HFFc6 (cell line): ENCODE results near the gene VWA3A. TPM values are rescaled to one million over a fixed set of nuclear protein-coding genes. Genes with fewer than 3 reads are reported as not detected.

Experiments used
- DNase-seq: peaks from one replicate; pipeline ENCODE4 v3.0.0-alpha.2; 2018
- H3K27ac Mint-ChIP-seq: 2 replicates; pipeline ENCODE4 v1.8.0; 2020; ENCODE audit warnings: mild to moderate bottlenecking, mixed read lengths
- H3K27me3 Mint-ChIP-seq: 2 replicates; pipeline ENCODE4 v1.8.0; 2021; ENCODE audit warnings: mild to moderate bottlenecking, moderate library complexity, mixed read lengths; ENCODE audit not compliant: insufficient read depth
- H3K36me3 Mint-ChIP-seq: 2 replicates; pipeline ENCODE4 v1.8.0; 2021; ENCODE audit warnings: low read depth, mixed read lengths
- H3K4me1 Mint-ChIP-seq: 2 replicates; pipeline ENCODE4 v1.8.0; 2020; ENCODE audit warnings: low read depth, mixed read lengths
- H3K4me3 Mint-ChIP-seq: 2 replicates; pipeline ENCODE4 v1.8.0; 2020; ENCODE audit warnings: mild to moderate bottlenecking, moderate library complexity, mixed read lengths
- H3K9me3 Mint-ChIP-seq: 2 replicates; pipeline ENCODE4 v1.8.0; 2020; ENCODE audit warnings: mild to moderate bottlenecking, mixed read lengths
- total RNA-seq, 6 experiments: library from RNA; stranded (reverse); fragmentation: NEBNext Ultra II Directional; extraction: Animal tissue kit (Norgen Biotek cat#: 25700); gene quantifications; 2 replicates in 1 of 6; 3 replicates in 5 of 6; pipeline ENCODE4 v1.2.3, GENCODE V29; 2021
- TF ChIP-seq, protein P1 (sequence below): fragments of 200-600 bp; sonication (generic); IDR thresholded peaks from 2 replicates; pipeline ENCODE4 v1.5.0; 2021; ENCODE audit warnings: antibody characterized with exemption, mild to moderate bottlenecking

The VWA3A gene
- total RNA-seq, 6 experiments from 2014 or later = 0.09 to 0.41 TPM; not detected in 4

DNA sequence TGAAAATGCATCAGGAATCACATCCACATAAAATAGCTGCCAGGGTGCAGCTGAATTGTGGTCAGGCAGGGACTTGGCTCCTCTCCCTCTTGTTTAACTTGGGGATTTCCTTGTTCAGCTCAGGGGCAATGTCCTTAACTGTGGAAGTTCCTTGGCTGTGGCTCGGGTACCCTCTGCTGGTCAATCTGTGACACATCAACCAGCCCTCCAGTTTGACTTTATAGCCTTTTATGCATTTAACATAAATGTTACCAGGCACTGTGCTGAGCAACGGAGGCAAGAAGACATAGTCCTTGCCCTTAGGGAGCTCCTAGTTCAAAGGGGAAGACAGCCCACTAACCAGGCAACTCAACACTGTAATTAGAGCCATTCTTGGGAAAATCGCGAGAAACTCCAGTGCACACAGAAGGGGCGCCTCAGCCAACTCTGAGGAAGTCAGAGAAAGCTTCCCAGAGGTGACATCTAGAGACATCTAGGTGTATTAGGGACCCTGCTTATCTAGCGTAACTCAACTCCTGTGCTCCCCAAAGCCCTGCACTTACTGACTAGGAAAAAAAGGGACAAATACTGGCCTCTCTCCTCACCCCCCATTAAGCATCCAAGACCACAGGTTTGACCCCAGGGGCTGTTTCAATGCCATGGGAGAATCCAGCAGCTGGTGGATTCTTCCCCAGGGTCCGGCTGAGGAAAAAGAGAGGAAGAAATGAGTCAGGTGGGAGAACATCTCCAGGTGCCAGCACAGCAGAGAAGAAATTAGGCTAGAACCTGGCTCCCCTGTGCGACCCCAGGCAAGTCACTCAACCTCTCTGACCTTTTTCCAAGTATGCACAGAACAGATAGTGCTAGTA is 96.5 kb downstream of the VWA3A start:
- peak; percentile 82 for DNase-seq
- no peak overlapping the region for H3K27ac Mint-ChIP-seq
- peaks cover 5% of the 10 kb centered on the region for H3K27me3 Mint-ChIP-seq
- TF ChIP-seq, protein P1, sequence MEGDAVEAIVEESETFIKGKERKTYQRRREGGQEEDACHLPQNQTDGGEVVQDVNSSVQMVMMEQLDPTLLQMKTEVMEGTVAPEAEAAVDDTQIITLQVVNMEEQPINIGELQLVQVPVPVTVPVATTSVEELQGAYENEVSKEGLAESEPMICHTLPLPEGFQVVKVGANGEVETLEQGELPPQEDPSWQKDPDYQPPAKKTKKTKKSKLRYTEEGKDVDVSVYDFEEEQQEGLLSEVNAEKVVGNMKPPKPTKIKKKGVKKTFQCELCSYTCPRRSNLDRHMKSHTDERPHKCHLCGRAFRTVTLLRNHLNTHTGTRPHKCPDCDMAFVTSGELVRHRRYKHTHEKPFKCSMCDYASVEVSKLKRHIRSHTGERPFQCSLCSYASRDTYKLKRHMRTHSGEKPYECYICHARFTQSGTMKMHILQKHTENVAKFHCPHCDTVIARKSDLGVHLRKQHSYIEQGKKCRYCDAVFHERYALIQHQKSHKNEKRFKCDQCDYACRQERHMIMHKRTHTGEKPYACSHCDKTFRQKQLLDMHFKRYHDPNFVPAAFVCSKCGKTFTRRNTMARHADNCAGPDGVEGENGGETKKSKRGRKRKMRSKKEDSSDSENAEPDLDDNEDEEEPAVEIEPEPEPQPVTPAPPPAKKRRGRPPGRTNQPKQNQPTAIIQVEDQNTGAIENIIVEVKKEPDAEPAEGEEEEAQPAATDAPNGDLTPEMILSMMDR = peak; percentile 88
- no peaks in the 10 kb centered on the region for H3K9me3 Mint-ChIP-seq
- peaks cover 43% of the 10 kb centered on the region for H3K4me1 Mint-ChIP-seq
- H3K36me3 Mint-ChIP-seq = no peaks in the 10 kb centered on the region
- H3K4me3 Mint-ChIP-seq = no peak overlapping the region; the same call in 1 of the 2 replicates

DNA sequence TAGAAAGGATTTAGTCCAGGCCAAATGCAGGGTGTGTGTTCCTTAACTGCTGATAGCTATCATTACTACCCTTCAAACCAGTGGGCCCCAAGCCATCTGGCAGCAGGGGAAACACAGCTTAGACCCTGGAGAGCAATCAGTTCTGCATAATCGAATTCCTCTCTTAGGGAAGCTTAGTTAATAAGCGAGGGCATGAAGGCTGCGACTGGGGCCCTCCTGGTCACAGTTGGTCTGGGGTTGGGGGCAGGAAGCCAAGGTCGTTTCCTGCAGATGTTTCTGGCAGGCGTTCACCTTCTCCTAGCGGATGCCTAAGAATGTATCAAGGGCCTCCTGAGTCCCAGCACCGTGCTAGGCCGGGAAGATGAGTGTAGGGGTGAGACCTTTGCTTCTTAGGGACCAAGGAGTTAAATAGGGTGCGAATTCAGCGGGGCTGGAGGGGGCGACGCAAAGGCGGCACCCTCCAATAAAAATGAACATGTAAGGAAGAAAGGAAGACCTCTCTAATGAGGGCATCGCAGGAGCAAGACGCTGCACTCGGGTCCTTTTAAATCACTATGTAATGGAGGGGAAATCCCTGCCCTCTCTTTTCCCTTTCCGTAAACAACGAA is 97.2 kb downstream of the VWA3A start:
- peak overlapping the region; percentile 96 for H3K4me3 Mint-ChIP-seq
- peak overlapping the region; percentile 59; the same call in 1 of the 2 replicates for H3K27ac Mint-ChIP-seq
- TF ChIP-seq, protein P1 = no peak
- no peaks in the 10 kb centered on the region for H3K9me3 Mint-ChIP-seq
- H3K27me3 Mint-ChIP-seq = peaks cover 2% of the 10 kb centered on the region
- no peak for DNase-seq
- H3K36me3 Mint-ChIP-seq = no peaks in the 10 kb centered on the region
- peaks cover 46% of the 10 kb centered on the region for H3K4me1 Mint-ChIP-seq

DNA sequence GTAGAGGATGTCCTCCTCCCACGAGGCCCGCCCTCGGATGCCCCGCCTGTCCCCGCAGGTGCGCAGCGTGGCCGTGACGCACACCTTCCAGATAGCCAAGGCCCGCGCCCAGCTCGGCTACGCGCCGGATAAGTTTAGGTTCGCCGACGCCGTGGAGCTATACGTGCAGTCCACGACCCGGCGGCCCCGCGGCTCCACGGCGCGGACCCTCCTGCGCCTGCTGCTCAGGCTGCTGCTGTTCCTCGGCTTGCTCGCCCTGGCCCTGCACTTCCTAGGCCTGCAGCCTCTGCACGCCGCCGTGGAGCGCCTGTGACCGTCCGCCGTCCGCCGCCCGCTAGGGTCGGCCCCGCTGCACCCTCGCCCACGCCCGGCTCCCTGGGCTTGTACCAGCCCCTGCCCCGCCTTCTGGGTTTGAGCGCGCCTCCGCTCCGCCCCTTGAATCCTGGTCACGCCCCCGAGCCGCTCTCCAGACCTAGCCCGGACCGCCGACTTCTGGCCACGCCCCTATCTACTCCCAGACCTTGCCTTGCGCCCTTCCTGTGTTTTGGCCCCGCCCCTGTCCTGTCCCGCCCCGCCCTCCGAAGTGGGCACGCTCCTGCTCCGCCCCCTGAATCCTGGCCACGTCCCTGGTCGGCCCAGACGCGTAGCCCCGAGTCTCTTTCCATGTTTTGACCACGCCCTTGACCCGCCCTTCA is 97.9 kb downstream of the VWA3A start:
- Mint-ChIP-seq H3K4me1 (peaks cover 51% of the 10 kb centered on the region), H3K36me3 (no peaks in the 10 kb centered on the region), H3K4me3 (peak overlapping the region; percentile 96), H3K27me3 (peaks cover 2% of the 10 kb centered on the region), H3K9me3 (no peaks in the 10 kb centered on the region), H3K27ac (peak overlapping the region; percentile 100)
- peak; percentile 99 for DNase-seq
- TF ChIP-seq, protein P1 = no peak

DNA sequence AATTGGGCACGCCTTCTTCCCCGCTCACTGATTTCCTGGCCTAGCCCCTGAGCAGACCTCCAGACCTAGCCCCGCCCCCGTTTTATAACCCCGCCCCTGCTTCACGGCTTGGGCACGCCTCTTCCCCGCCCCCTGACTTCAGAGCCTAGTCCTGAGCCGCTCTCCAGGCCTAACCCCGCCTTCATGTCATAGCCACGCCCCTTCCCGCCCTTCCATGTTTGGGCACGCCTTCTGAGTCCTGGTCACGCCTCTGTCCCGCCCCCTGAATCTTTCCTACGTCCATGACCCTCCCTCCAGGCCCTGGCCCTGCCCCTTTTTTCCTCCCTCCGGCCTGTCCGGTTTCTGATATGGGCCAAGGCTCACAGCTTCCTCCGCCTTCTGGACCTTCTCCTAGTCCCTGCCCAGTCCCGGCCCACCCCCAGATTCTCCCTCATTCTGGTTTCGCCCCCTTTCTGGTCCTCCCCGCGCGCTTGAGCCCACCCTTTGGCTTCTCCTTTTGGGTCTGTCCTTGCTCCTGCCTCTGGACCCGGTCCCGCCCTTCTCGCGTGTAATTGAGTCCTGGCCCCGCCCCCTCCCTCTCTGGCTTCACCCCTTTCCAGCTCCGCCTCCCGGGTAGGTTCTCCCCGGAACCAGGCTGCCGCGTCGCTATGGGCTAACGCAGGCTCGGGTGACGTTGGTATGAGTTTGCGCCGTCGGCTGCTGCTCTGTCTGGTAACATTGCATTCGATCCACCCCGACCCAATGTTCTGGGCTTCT is 98.6 kb downstream of the VWA3A start:
- Mint-ChIP-seq H3K4me3 (peak overlapping the region; percentile 96), H3K36me3 (no peaks in the 10 kb centered on the region), H3K9me3 (no peaks in the 10 kb centered on the region; the same call in 1 of the 2 replicates), H3K27me3 (peaks cover 4% of the 10 kb centered on the region), H3K27ac (peak overlapping the region; percentile 100), H3K4me1 (peaks cover 53% of the 10 kb centered on the region)
- TF ChIP-seq, protein P1 = no peak
- peak; percentile 99 for DNase-seq
